ENCODE measurements around the gene ZNF420. TPM values are rescaled to one million over a fixed set of nuclear protein-coding genes. Genes with fewer than 3 reads are reported as not detected.
A peak's percentile ranks its signal among the peaks of the same experiment; 100 is the strongest.

Gene ZNF420
- total and polyA plus RNA-seq, 2 of the 8 experiments (the other 6 are each of a cell fraction or from before 2014, with no cell fraction given) = 1.7 to 8.8 TPM

DNA sequence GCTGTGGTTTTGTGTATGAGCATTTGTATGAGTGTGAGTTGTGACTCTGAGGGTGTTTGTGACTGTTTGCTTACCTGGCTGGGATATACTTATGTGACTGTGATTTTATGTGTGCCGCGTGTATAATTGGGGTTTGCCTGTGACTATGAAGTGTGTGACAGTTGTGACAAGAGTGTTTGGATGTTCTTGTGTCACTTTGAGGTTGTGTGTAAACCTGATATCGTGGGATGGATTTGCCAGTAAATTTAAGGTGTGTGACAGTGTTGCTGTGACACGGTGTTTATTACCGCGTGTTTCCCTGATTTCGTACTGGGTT lies 442 bp downstream of the ZNF420 start:
- ChIA-PET POLR2A (ENCODE audit: partially characterized antibody) (interaction anchor here (1.4 kb wide), 1 partner anchor 94 kb away, joined by 5 read pairs; the partner anchor contains the start of gene ZNF585A), CTCF (ENCODE audit: partially characterized antibody) (no interaction called here)
- peaks cover 13% of the 10 kb centered on the region for H3K23me2 ChIP-seq (ENCODE audit: low read depth, low read length)
- no peak overlapping the region for H2BK20ac ChIP-seq (ENCODE audit: low read length)
- peak overlapping the region in 3 of 4 experiments; percentile 75 to 94 (median 77); a peak in 6 of 7 replicates for H3K9ac ChIP-seq (replicated peaks in 1 of 4; ENCODE audit: extremely low read depth in 1 of 4, low read depth in 3 of 4, low read length in 3 of 4)
- H3K79me1 ChIP-seq (ENCODE audit: low read depth, low read length) = peaks cover 10% of the 10 kb centered on the region
- H3K36me3 ChIP-seq (ENCODE audit: control insufficient read depth in 2 of 4, insufficient read depth in 4 of 4, low read length in 3 of 4) = no peaks in the 10 kb centered on the region; a peak in 1 of 8 replicates
- peaks cover 5 to 16% of the 10 kb centered on the region in 2 experiments for H3K9me3 ChIP-seq (ENCODE audit: insufficient read depth in 2 of 2, low read depth in 1 of 2, low read length in 1 of 2)
- H2BK5ac ChIP-seq (ENCODE audit: low read depth, low read length) = no peak overlapping the region
- peak overlapping the region; percentile 92 to 99 for H3K4me2 ChIP-seq (ENCODE audit: insufficient read depth in 1 of 2, low read depth in 2 of 2, low read length in 2 of 2)
- H2BK12ac ChIP-seq (ENCODE audit: low read depth, low read length) = no peak overlapping the region
- H3K79me2 ChIP-seq (ENCODE audit: control insufficient read depth in 1 of 2, insufficient read depth in 2 of 2, low read length in 2 of 2) = peaks cover 4 to 18% of the 10 kb centered on the region in 2 experiments
- H2AFZ ChIP-seq (ENCODE audit: low read length) = peak overlapping the region; percentile 100
- TF ChIP-seq EP300 (IDR thresholded peaks at IDR 0.05; ENCODE audit: borderline replicate concordance in 1 of 2, low read depth in 2 of 2, low read length in 2 of 2) (no peak), POLR2A (IDR thresholded peaks at IDR 0.05; ENCODE audit: control extremely low read depth in 1 of 2, low read depth in 2 of 2, low read length in 2 of 2) (no peak), CEBPB (IDR thresholded peaks at IDR 0.05; ENCODE audit: low read depth, low read length) (no peak)
- no peak overlapping the region for H4K91ac ChIP-seq (replicated peaks; ENCODE audit: insufficient read length, low read length)
- peak overlapping the region; percentile 95 to 100 (median 98) for H3K4me3 ChIP-seq (ENCODE audit: extremely low read depth in 1 of 4, insufficient read depth in 2 of 4, low read depth in 3 of 4, low read length in 4 of 4)
- no peak overlapping the region for H2AK5ac ChIP-seq (ENCODE audit: low read depth, low read length)
- H3K56ac ChIP-seq (replicated peaks; ENCODE audit: insufficient read length, low read depth, low read length) = no peak overlapping the region
- H3K27me3 ChIP-seq (replicated peaks in 1 of 4; ENCODE audit: control insufficient read depth in 3 of 4, extremely low read depth in 1 of 4, insufficient read depth in 3 of 4, low read length in 3 of 4) = no peaks in the 10 kb centered on the region
- H4K8ac ChIP-seq (ENCODE audit: extremely low read depth, insufficient read depth, low read length) = no peak overlapping the region
- H3K18ac ChIP-seq (ENCODE audit: extremely low read depth, low read length) = 0 out of 2 replicates have a peak overlapping the region, but pooled peaks have one; percentile 53
- H3K14ac ChIP-seq (ENCODE audit: insufficient read length) = no peak overlapping the region
- no peak for DNase-seq (ENCODE audit: low read depth in 1 of 2, low spot score in 2 of 2)
- no peak overlapping the region for H4K5ac ChIP-seq (ENCODE audit: insufficient read length, low read depth, low read length)
- H3K4ac ChIP-seq (replicated peaks; ENCODE audit: insufficient read length, low read depth, low read length) = no peak overlapping the region
- WGBS, 2 experiments (ENCODE audit: extremely low coverage in 1 of 2, insufficient coverage in 1 of 2, insufficient read length in 1 of 2, insufficient replicate concordance in 2 of 2, low coverage in 1 of 2, low lambda C conversion rate in 2 of 2, missing lambda C conversion rate in 1 of 2) = 23% methylated on average over 7 of the region's 7 CpGs; no CpG with 5 or more reads in 1 of the 2 experiments
- 0 out of 2 replicates have a peak overlapping the region, but pooled peaks have one; percentile 3 for H3K27ac ChIP-seq (ENCODE audit: low read depth, low read length)
- H3K23ac ChIP-seq (ENCODE audit: insufficient read length) = no peak overlapping the region
- no peak overlapping the region for H2BK15ac ChIP-seq (ENCODE audit: low read length)
- H3K4me1 ChIP-seq (replicated peaks in 1 of 4; ENCODE audit: control insufficient read depth in 3 of 4, insufficient read depth in 4 of 4, low read length in 3 of 4) = peaks cover 0 to 7% (median under 1%) of the 10 kb centered on the region in 4 experiments; a peak in 3 of 7 replicates
- H2BK120ac ChIP-seq (replicated peaks; ENCODE audit: low read depth, low read length) = no peak overlapping the region
- FAIRE-seq = no peak
- no peaks in the 10 kb centered on the region for H4K20me1 ChIP-seq (replicated peaks in 1 of 2; ENCODE audit: control insufficient read depth in 1 of 2, insufficient read depth in 2 of 2, low read length in 2 of 2)

Data from H1 (cell line).